Upper lobe of left lung (tissue), 6 donors: ENCODE data around the gene PARL. TPM values are rescaled to one million over a fixed set of nuclear protein-coding genes. Genes with fewer than 3 reads are reported as not detected.

Experiments
- ATAC-seq, 2 donors: fragments of 200-7000 bp; cut with Tn5 transposase; one replicate each; pipeline ENCODE4 v1.9.1; 2022; ENCODE audit warnings: mild to moderate bottlenecking in 2 of 2, moderate library complexity in 2 of 2; ENCODE audit not compliant: low FRiP score in 2 of 2
- DNase-seq, 2 donors: peaks; one replicate each; pipeline ENCODE4 v3.0.0-alpha.2; 2019 to 2020
- H3K27ac ChIP-seq, 4 donors: fragments of 200-600 bp; sonication (generic); one replicate each; pipeline ENCODE4 v1.5.1; 2016 to 2019
- H3K27me3 ChIP-seq, 4 donors: fragments of 200-600 bp; sonication (generic); one replicate each; pipeline ENCODE4 v1.5.1; 2017 to 2019
- H3K36me3 ChIP-seq, 4 donors: fragments of 200-600 bp; sonication (generic); one replicate each; pipeline ENCODE4 v1.5.1; 2016 to 2019
- H3K4me1 ChIP-seq, 4 donors: fragments of 200-600 bp; sonication (generic); one replicate each; pipeline ENCODE4 v1.5.1; 2018 to 2019
- H3K4me3 ChIP-seq, 4 donors: fragments of 200-600 bp; sonication (generic); one replicate each; pipeline ENCODE4 v1.5.1; 2017 to 2019; ENCODE audit warnings: mild to moderate bottlenecking in 2 of 4, moderate library complexity in 1 of 4
- H3K9me3 ChIP-seq, 4 donors: fragments of 200-600 bp; sonication (generic); one replicate each; pipeline ENCODE4 v1.5.1; 2018 to 2019
- EP300 ChIP-seq, 4 donors: sonication (generic); formaldehyde crosslinking; IDR thresholded peaks; one replicate each; pipeline ENCODE4 v1.5.1; 2017; ENCODE audit warnings: antibody characterized with exemption in 4 of 4, control low read depth in 2 of 4
- POLR2A ChIP-seq, 4 donors: fragments of 450-650 bp; IDR thresholded peaks; one replicate each; pipeline ENCODE4 v1.5.1; 2016 to 2017; ENCODE audit warnings: antibody characterized with exemption in 4 of 4, mild to moderate bottlenecking in 2 of 4
- POLR2AphosphoS5 ChIP-seq, 2 donors: sonication (generic); formaldehyde crosslinking; IDR thresholded peaks; one replicate each; pipeline ENCODE4 v1.5.1; 2017; ENCODE audit warnings: antibody characterized with exemption in 2 of 2
- WGBS, 2 donors: methylation state at CpG; one replicate each; pipeline ENCODE4 v1.1.5; 2017 to 2018; 5-methylcytosine and 5-hydroxymethylcytosine counted together
- total RNA-seq, 6 donors: library from RNA; depleted of rRNA in 4 of 6; stranded (reverse); fragments of >200 nt in 4 of 6; gene quantifications; one replicate each; pipeline versions ENCODE4 v1.1.0 to v1.2.1, GENCODE V29; 2016 to 2021
- TF ChIP-seq, protein P1 (sequence below), 6 experiments: fragments of 450-650 bp in 4 of 6; fragments of 200-600 bp in 2 of 6; sonication (generic) in 2 of 6; IDR thresholded peaks; one replicate each; pipeline ENCODE4 v1.5.1; 2016 to 2019; ENCODE audit warnings: antibody characterized with exemption in 6 of 6
- donor health status: DM: no; HTN: no; CAD: no; lungs with moderate emphysema.
- donor health status: DM: no; HTN: yes; CAD: no; lungs with severe emphysema.

PARL gene
- total RNA-seq, 6 donors from 2014 or later, result 32.5 to 51.0 (median 40.5) TPM

DNA sequence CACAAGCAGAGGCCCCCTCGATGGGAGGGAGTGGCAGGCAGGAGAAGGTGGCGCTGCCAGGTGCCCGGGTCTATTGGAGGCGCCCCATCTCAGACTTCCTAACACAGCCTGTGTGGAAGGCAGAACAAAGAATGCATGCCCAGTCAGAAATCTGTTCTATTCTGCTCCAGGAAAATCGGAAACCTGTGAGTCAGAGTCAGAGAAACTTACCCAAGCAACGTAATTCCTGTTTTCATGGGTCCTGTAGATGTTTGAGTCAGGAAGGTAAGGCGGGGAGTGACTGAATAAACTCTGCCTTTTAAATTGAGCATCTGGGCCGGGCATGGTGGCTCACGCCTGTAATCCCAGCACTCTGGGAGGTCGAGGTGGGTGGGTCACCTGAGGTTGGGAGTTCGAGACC lies 73.0 kb downstream of the PARL start:
- peaks cover 29 to 73% (median 50%) of the 10 kb centered on the region in 4 donors for H3K36me3 ChIP-seq

DNA sequence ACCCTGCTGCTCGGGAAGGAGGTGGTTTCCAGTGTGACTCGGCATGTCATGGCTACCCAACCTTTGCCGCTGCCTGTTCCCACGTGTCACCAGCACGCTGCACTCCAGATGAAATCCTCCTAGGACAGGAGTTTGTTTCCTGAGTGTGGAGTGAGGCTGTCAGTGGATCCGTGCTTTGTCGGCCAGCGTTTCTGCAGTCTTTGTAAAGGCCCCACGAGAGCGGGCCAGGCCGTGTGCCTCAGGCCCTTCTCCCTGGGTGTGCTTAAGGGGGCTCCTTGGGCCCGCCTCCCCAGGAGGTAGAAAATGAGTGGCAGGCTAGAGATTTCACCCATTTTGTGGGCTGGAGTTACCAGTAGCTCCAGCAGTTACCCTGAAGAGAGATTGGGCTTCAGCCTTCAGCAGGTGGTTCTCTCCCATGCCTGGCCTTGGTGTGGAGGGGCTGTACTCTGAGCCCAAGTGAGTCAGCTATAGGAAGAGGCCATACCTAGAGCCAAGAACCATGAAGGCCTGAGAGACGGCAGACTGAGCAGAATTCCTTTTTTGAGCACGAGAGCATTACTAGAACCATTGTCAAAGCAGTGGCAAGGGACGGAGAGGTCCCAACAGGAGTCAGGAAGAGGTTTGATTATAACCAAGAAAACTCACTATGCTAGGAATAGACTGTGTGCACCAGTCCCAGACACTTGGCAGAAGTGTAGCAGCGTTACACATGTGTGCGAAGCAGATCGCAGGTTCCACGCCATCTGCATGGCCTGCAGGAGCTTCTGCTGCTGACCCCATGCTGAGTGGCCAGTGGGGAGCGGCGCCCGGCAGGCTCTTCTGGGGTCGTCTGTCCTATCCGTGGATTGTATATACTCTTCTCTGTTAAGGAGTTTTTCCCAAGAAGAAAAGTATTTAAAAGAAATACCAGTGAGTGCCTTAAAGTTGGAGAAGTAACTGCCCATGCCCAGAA lies 73.8 kb downstream of the PARL start:
- Histone ChIP-seq H3K4me1 (no peaks in the 10 kb centered on the region), H3K4me3 (no peak overlapping the region), H3K9me3 (no peaks in the 10 kb centered on the region), H3K27ac (no peak overlapping the region), H3K36me3 (peaks cover 31 to 80% (median 57%) of the 10 kb centered on the region in 4 donors), H3K27me3 (no peaks in the 10 kb centered on the region)
- WGBS, 2 donors, result 91 to 92% methylated on average over 18 to 24 of the region's 24 CpGs
- DNase-seq (peak in 1 of 2 donors; percentile 42), ATAC-seq (no peak)
- no peak for TF ChIP-seq POLR2AphosphoS5 (IDR thresholded peaks at IDR 0.05)
- no peak for TF ChIP-seq EP300 (IDR thresholded peaks at IDR 0.05)

More for the DNA sequence above, 73.0 kb downstream of the PARL start:
- TF ChIP-seq, protein P1, sequence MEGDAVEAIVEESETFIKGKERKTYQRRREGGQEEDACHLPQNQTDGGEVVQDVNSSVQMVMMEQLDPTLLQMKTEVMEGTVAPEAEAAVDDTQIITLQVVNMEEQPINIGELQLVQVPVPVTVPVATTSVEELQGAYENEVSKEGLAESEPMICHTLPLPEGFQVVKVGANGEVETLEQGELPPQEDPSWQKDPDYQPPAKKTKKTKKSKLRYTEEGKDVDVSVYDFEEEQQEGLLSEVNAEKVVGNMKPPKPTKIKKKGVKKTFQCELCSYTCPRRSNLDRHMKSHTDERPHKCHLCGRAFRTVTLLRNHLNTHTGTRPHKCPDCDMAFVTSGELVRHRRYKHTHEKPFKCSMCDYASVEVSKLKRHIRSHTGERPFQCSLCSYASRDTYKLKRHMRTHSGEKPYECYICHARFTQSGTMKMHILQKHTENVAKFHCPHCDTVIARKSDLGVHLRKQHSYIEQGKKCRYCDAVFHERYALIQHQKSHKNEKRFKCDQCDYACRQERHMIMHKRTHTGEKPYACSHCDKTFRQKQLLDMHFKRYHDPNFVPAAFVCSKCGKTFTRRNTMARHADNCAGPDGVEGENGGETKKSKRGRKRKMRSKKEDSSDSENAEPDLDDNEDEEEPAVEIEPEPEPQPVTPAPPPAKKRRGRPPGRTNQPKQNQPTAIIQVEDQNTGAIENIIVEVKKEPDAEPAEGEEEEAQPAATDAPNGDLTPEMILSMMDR (IDR thresholded peaks at IDR 0.05), result no peak
- no peak for TF ChIP-seq EP300 (IDR thresholded peaks at IDR 0.05)
- no peak for TF ChIP-seq POLR2A (IDR thresholded peaks at IDR 0.05)
- no peak for TF ChIP-seq POLR2AphosphoS5 (IDR thresholded peaks at IDR 0.05)
- ATAC-seq (no peak), DNase-seq (no peak)
- H3K9me3 ChIP-seq, result no peaks in the 10 kb centered on the region
- WGBS, 2 donors, result 95 to 96% methylated on average over 11 of the region's 11 CpGs
- no peak overlapping the region for H3K4me3 ChIP-seq
- H3K27me3 ChIP-seq, result no peaks in the 10 kb centered on the region
- H3K27ac ChIP-seq, result no peak overlapping the region
- H3K4me1 ChIP-seq, result no peaks in the 10 kb centered on the region

DNA sequence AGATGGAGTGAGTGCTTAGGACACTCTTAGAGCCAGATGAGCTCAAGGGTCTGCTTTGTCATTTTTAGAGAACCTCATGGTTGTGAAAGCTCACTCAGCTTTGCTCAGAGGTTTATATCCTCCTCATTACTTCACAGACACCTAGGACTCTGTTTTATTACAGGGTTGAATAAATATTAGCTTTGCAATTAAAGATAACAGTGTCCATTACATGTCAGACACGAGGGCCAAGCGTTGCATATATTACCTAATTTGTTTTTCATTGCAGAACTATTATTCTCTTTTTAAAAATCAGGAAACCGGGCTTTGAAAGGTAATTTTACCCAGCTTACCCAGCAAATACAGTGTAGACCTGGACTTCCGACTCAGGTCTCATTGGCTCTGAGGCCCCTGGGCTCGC lies 75.4 kb downstream of the PARL start:
- ATAC-seq, result no peak
- no peak overlapping the region for H3K27ac ChIP-seq
- H3K4me1 ChIP-seq, result no peaks in the 10 kb centered on the region

DNA sequence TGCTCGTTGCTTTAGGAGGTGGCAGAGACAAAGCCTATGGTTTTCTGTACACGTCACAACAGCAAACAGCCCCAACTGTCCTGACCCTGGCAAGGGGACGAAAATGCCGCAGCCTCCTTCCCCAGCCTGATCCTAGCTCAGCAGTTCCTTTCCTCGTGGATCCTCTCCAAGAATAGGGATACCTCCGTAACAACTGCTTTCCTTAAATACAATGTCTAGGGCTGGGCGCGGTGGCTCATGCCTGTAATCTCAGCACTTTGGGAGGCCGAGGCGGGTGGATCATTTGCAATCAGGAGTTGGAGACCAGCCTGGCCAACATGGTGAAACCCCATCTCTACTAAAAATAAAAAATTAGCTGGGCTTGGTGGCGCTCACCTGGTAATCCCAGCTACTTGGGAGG lies 76.3 kb downstream of the PARL start:
- no peaks in the 10 kb centered on the region for H3K9me3 ChIP-seq
- ATAC-seq, result no peak
- H3K4me3 ChIP-seq, result no peak overlapping the region
- no peaks in the 10 kb centered on the region for H3K4me1 ChIP-seq
- H3K27me3 ChIP-seq, result no peaks in the 10 kb centered on the region
- no peak overlapping the region for H3K27ac ChIP-seq
- DNase-seq, result no peak
- H3K36me3 ChIP-seq, result peaks cover 52 to 97% (median 79%) of the 10 kb centered on the region in 4 donors
- TF ChIP-seq, protein P1 (IDR thresholded peaks at IDR 0.05), result no peak
- no peak for TF ChIP-seq POLR2AphosphoS5 (IDR thresholded peaks at IDR 0.05)
- TF ChIP-seq EP300 (IDR thresholded peaks at IDR 0.05), result no peak
- no peak for TF ChIP-seq POLR2A (IDR thresholded peaks at IDR 0.05)
- WGBS, 2 donors, result 95 to 97% methylated on average over 11 of the region's 11 CpGs

More for the DNA sequence above, 75.4 kb downstream of the PARL start:
- DNase-seq, result no peak
- Histone ChIP-seq H3K36me3 (peaks cover 46 to 92% (median 72%) of the 10 kb centered on the region in 4 donors), H3K27me3 (no peaks in the 10 kb centered on the region), H3K9me3 (no peaks in the 10 kb centered on the region), H3K4me3 (no peak overlapping the region)
- TF ChIP-seq POLR2AphosphoS5 (IDR thresholded peaks at IDR 0.05), result no peak
- no peak for TF ChIP-seq POLR2A (IDR thresholded peaks at IDR 0.05)
- TF ChIP-seq EP300 (IDR thresholded peaks at IDR 0.05), result no peak
- TF ChIP-seq, protein P1 (IDR thresholded peaks at IDR 0.05), result no peak
- WGBS, 2 donors, result 78 to 81% methylated on average over 5 of the region's 5 CpGs

DNA sequence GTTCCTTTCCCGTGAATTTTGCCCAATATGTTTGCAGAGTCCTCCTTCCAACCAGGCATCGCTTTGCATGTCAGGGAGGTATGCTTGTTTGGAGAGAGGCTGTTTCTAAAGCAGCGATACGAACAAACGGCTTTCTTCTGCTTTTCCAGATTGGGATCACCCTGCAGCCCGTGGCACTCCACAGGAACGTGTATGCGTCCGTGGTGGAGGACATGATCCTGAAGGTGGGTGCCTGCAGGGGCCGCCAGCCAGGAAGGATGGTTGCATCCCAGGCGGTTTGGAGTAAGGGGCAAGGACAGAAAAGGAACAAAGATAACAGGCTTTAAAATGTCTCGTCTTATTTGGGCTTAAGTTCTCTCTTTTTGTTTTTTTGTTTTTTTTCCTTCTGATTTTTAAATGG lies 76.8 kb downstream of the PARL start:
- Histone ChIP-seq H3K36me3 (peaks cover 54 to 97% (median 82%) of the 10 kb centered on the region in 4 donors), H3K9me3 (no peaks in the 10 kb centered on the region), H3K27ac (no peak overlapping the region), H3K4me3 (no peak overlapping the region), H3K4me1 (no peaks in the 10 kb centered on the region), H3K27me3 (no peaks in the 10 kb centered on the region)
- TF ChIP-seq EP300 (IDR thresholded peaks at IDR 0.05) (no peak), POLR2AphosphoS5 (IDR thresholded peaks at IDR 0.05) (no peak), POLR2A (IDR thresholded peaks at IDR 0.05) (no peak)
- TF ChIP-seq, protein P1 (IDR thresholded peaks at IDR 0.05), result no peak
- DNase-seq (no peak), ATAC-seq (no peak)
- 94% methylated on average over 12 of the region's 12 CpGs for WGBS, 2 donors
